Activated T-helper 1 cell treated with anti-CD3 and anti-CD28 coated beads, Interleukin-12 subunit alpha, Interleukin-12 subunit beta, Interleukin-2, Interleukin-4 antibody, amounts not matched to agents 30 ng/mL and 10 ng/mL and 1 ng/mL, durations not matched to agents 14 hours and 24 hours and 36 hours (primary cell): ENCODE data around the gene DNAJB6. TPM values are rescaled to one million over a fixed set of nuclear protein-coding genes. Genes with fewer than 3 reads are reported as not detected.

Experiments
- DNase-seq: peaks from one replicate; pipeline ENCODE4 v3.0.0; 2021; ENCODE audit warnings: low spot score
- H3K27ac Mint-ChIP-seq: one replicate; pipeline ENCODE4 v1.8.0; 2021; ENCODE audit warnings: mild to moderate bottlenecking, mixed read lengths
- H3K27me3 Mint-ChIP-seq: one replicate; pipeline ENCODE4 v1.8.0; 2022; ENCODE audit warnings: mild to moderate bottlenecking, moderate library complexity, mixed read lengths; ENCODE audit not compliant: insufficient read depth
- H3K36me3 Mint-ChIP-seq: one replicate; pipeline ENCODE4 v1.8.0; 2021; ENCODE audit warnings: low read depth, mixed read lengths
- H3K4me1 Mint-ChIP-seq: one replicate; pipeline ENCODE4 v1.8.0; 2021; ENCODE audit warnings: low read depth, mixed read lengths
- H3K4me3 Mint-ChIP-seq: one replicate; pipeline ENCODE4 v1.8.0; 2021; ENCODE audit warnings: mild to moderate bottlenecking, moderate library complexity, mixed read lengths
- H3K9me3 Mint-ChIP-seq: one replicate; pipeline ENCODE4 v1.8.0; 2021; ENCODE audit warnings: mixed read lengths
- intact Hi-C: fragments of 100-400 bp; cut with micrococcal nuclease; formaldehyde crosslinking; loops from one replicate; pipeline ENCODE4 v1.15.1; 2024
- total RNA-seq: library from RNA; stranded (reverse); gene quantifications from 2 replicates; pipeline ENCODE4 v1.2.3, GENCODE V29; 2022

DNAJB6 gene
- total RNA-seq, 1 donor from 2014 or later: 137 TPM

GRCh38 chr7:157427811-157428553 is 91.2 kb downstream of the DNAJB6 start:
- H3K9me3 Mint-ChIP-seq: no peaks in the 10 kb centered on the region

DNA sequence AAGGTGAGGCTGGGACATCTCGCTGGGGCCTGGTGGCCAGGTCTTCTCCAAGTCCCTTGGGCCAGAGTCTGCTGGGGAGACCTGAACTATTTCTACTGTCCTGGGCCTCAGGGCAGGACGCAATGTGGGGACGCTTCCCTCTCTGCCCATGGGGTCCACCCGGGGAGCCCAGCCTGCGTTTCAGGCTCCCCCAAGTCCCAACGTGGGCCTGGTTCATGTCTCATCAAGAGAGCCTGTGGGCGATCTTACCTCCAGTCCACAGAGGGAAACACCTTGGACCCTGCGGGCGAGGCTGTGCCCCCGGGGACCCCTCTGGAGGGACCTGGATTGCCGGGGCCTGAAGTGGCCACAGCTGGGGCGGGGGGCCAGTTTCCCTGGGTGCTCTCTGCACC is 91.7 kb downstream of the DNAJB6 start:
- peaks cover 10% of the 10 kb centered on the region for H3K4me1 Mint-ChIP-seq
- no peak overlapping the region for H3K27ac Mint-ChIP-seq
- no peak overlapping the region for H3K4me3 Mint-ChIP-seq
- H3K27me3 Mint-ChIP-seq: no peaks in the 10 kb centered on the region
- DNase-seq: no peak
- no peaks in the 10 kb centered on the region for H3K9me3 Mint-ChIP-seq
- no peaks in the 10 kb centered on the region for H3K36me3 Mint-ChIP-seq
- intact Hi-C loops: no loop called here

More at GRCh38 chr7:157427811-157428553, 91.2 kb downstream of the DNAJB6 start:
- H3K27me3 Mint-ChIP-seq: no peaks in the 10 kb centered on the region
- no peaks in the 10 kb centered on the region for H3K36me3 Mint-ChIP-seq
- H3K4me3 Mint-ChIP-seq: no peak overlapping the region
- no peak for DNase-seq
- intact Hi-C loops: no loop called here
- H3K27ac Mint-ChIP-seq: no peak overlapping the region
- H3K4me1 Mint-ChIP-seq: peaks cover 4% of the 10 kb centered on the region

DNA sequence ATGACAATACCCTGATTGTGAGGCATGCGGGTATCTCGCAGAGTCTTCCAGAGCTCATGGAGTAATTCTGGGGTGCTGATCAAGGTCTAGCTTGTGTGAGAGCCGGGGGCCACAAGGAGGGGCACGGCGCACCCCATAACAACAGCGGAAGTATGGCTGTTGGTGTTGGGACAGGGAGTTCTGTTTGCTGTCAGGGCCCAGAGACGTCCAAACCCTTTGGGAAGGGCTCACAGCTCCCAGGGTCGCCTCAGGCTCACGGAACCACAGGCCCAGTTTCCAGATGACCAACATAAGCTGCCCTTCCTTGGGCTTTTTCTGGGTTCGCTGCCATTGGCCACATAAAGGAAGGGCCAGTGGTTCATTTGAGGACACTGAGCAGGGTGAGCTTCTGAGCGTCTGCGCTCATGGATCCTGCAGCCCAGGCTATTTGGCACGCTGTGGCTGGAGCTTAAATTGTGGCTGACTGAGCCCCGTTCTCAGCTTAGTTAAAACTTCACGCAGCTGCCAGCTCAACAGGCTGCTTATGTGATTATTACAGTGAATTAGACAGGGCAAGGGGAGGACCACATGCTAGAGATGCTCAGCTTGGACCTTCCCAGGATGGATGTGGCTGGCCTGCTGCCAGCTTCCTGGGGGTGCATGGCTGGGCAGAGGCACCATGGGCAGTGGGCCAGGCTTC is 92.3 kb downstream of the DNAJB6 start:
- Mint-ChIP-seq H3K9me3 (no peaks in the 10 kb centered on the region), H3K4me1 (peaks cover 13% of the 10 kb centered on the region), H3K36me3 (no peaks in the 10 kb centered on the region), H3K27ac (no peak overlapping the region), H3K27me3 (no peaks in the 10 kb centered on the region), H3K4me3 (no peak overlapping the region)
- intact Hi-C loops: no loop called here
- DNase-seq: no peak

- intact Hi-C loops: loop anchor here (5.0 kb wide), 2 partner anchors 138 to 258 kb away; no protein-coding TSS in a partner anchor
- H3K27me3 Mint-ChIP-seq: no peaks in the 10 kb centered on the region
- H3K36me3 Mint-ChIP-seq: no peaks in the 10 kb centered on the region
- no peak for DNase-seq
- H3K4me1 Mint-ChIP-seq: peaks cover 13% of the 10 kb centered on the region
- no peak overlapping the region for H3K4me3 Mint-ChIP-seq
- H3K27ac Mint-ChIP-seq: no peak overlapping the region
- no peaks in the 10 kb centered on the region for H3K9me3 Mint-ChIP-seq
Measured at GRCh38 chr7:157429680-157430224, 92.9 kb downstream of the DNAJB6 start.

DNA sequence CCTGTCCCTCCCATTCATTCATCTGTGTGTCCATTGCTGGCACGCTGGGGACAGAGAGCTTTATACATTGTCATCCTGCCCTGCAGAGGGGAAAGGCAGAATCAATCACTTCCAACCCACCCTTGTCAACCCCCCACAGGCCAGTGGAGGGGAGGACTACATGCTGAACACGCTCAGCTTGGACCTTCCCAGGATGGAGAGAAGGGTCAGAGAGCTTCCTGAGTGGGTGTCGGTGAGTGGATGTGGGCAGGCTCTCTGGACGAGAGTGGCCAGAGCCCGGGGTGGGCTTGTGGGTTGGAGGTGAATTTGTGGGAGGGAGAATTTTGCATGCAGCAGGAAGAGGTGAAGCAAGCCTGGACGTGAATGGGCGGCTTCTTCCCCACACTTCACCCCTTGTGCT is 93.9 kb downstream of the DNAJB6 start:
- Mint-ChIP-seq H3K27ac (no peak overlapping the region), H3K4me1 (peaks cover 13% of the 10 kb centered on the region), H3K4me3 (no peak overlapping the region), H3K27me3 (no peaks in the 10 kb centered on the region), H3K9me3 (no peaks in the 10 kb centered on the region), H3K36me3 (no peaks in the 10 kb centered on the region)
- intact Hi-C loops: loop anchor here (5.0 kb wide), 2 partner anchors 137 to 257 kb away; no protein-coding TSS in a partner anchor
- DNase-seq: no peak

GRCh38 chr7:157431173-157431950 is 94.6 kb downstream of the DNAJB6 start:
- no peaks in the 10 kb centered on the region for H3K9me3 Mint-ChIP-seq
- H3K27me3 Mint-ChIP-seq: peaks cover 4% of the 10 kb centered on the region
- H3K36me3 Mint-ChIP-seq: no peaks in the 10 kb centered on the region
- DNase-seq: no peak
- H3K27ac Mint-ChIP-seq: no peak overlapping the region
- intact Hi-C loops: loop anchor here (5.0 kb wide), 2 partner anchors 136 to 256 kb away; no protein-coding TSS in a partner anchor
- peaks cover 13% of the 10 kb centered on the region for H3K4me1 Mint-ChIP-seq
- no peak overlapping the region for H3K4me3 Mint-ChIP-seq

DNA sequence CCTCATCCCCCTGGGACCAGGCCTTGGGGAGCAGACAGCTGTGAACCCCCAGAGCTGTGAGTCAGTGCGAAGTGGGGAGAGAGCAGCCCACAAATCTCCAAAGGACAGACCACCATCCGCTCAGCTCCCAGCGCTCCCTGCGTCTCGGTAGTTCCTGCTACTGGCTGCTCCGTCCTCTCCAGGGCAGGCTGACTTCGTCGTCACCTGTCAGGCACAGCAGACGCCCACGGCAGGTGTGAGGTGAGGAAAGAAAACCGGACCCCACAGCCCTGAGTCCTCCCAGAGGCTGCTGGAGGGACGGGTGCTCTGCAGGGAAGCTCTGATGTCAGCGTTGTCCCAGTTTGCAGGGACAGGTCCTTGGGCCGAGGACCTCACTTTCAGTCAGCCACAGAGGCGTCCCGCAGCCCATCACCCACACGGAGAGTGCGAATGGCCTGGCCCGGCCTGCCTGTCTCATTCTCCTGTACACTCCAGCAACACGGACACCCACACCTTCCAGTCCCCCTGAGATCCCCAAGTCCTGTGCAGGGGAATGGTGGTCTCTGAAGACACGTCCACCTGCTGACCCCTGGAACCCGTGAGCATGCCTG is 95.2 kb downstream of the DNAJB6 start:
- Mint-ChIP-seq H3K27me3 (peaks cover 7% of the 10 kb centered on the region), H3K4me3 (peak overlapping the region; percentile 66), H3K4me1 (peaks cover 13% of the 10 kb centered on the region), H3K36me3 (no peaks in the 10 kb centered on the region), H3K9me3 (no peaks in the 10 kb centered on the region), H3K27ac (no peak overlapping the region)
- DNase-seq: no peak
- intact Hi-C loops: loop anchor here (5.0 kb wide), 2 partner anchors 135 to 255 kb away; no protein-coding TSS in a partner anchor

DNA sequence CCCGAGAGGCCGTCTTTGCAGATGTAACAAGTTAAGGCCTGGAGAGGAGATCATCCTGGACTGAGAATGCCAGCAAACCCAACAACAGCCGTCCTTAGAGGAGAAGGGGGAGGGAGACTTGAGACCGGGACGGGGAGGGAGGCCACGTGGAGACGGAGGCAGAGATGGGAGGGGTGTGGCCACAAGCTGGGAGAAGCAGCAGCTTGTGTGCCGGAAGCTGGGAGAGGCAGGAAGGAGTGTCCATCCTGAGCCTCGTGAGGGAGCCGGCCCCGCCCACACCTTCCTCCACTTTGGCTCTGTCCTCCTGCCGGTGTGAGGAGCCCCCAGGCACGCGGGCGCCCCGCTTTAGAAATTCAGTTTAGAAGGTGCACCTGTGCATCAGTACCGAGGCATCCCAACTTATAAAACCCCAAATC is 95.7 kb downstream of the DNAJB6 start:
- DNase-seq: no peak
- H3K4me1 Mint-ChIP-seq: peaks cover 13% of the 10 kb centered on the region
- H3K27ac Mint-ChIP-seq: peak overlapping the region; percentile 43
- intact Hi-C loops: loop anchor here (5.0 kb wide), 2 partner anchors 135 to 255 kb away; no protein-coding TSS in a partner anchor
- H3K27me3 Mint-ChIP-seq: peaks cover 7% of the 10 kb centered on the region
- H3K36me3 Mint-ChIP-seq: no peaks in the 10 kb centered on the region
- no peaks in the 10 kb centered on the region for H3K9me3 Mint-ChIP-seq
- H3K4me3 Mint-ChIP-seq: peak overlapping the region; percentile 66

DNA sequence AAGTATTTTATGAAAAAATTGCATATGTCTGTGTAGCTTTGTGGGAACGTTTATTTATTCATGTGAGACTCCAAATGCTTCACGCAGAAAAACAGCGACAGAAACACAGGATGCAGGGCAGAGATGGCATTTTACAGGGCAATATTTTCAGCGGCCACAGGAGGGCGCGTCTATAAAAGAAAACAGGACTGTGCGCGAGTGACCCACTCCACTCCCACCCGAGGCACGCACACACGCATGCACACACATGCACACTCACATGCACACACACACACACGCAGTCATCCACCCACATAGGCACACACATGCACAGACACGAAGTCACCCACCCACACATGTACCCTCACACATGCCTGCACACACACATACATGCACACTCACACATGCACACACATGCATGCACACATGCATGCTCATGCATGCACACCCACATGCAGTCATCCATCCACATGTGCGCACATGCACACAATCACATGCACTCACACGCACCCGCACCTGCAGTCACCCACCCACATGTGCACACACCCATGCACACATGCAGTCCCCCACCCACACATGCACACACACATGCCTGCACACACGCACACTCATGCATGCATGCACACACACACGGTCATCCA is 96.3 kb downstream of the DNAJB6 start:
- Mint-ChIP-seq H3K4me3 (peak overlapping the region; percentile 66), H3K27ac (peak overlapping the region; percentile 43), H3K36me3 (no peaks in the 10 kb centered on the region), H3K9me3 (no peaks in the 10 kb centered on the region), H3K4me1 (peaks cover 13% of the 10 kb centered on the region), H3K27me3 (peaks cover 7% of the 10 kb centered on the region)
- intact Hi-C loops: loop anchor here (1.0 to 5.0 kb wide), 4 partner anchors 57 to 254 kb away; no protein-coding TSS in a partner anchor
- DNase-seq: peak; percentile 49

DNA sequence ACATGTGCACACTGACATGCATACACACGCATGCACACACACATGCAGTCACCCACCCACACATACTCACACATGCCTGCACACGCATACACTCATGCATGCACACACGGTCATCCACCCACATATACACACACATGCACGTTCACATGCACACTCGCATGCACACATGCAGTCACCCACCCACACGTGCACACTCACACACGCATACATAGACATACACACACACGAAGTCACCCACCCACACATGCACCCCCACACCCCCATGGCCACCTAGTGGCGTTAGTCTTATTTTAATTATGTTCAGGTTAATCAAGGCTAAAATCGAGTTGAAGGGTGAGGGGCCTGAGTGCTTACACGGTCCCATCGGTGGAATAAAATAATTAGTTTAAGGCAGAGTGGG is 96.8 kb downstream of the DNAJB6 start:
- peaks cover 7% of the 10 kb centered on the region for H3K27me3 Mint-ChIP-seq
- intact Hi-C loops: loop anchor here (1.0 to 5.0 kb wide), 4 partner anchors 57 to 254 kb away; no protein-coding TSS in a partner anchor

DNA sequence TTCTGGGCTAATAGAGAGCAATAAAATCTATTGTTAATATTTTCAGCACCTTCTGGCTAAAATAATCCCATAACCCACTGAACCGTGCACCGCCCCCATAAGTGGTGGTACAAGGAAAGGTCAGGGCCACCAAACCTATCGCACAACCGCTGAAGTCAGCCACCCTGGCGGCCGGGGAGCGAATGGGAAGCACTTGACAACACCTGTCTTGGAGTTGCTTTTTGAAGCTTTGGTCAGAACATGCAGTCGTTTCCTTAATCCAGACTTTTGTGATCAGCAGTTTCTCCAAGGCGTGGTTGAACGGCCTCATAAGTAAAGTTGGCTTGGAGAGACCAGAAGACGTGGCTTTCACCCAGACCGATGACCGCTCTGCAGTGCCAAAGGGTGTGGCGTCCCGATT is 97.4 kb downstream of the DNAJB6 start:
- peaks cover 7% of the 10 kb centered on the region for H3K27me3 Mint-ChIP-seq
- no peak for DNase-seq
- H3K27ac Mint-ChIP-seq: no peak overlapping the region
- H3K9me3 Mint-ChIP-seq: no peaks in the 10 kb centered on the region
- no peaks in the 10 kb centered on the region for H3K36me3 Mint-ChIP-seq
- peaks cover 13% of the 10 kb centered on the region for H3K4me1 Mint-ChIP-seq
- intact Hi-C loops: loop anchor here (5.0 kb wide), 2 partner anchors 133 to 253 kb away; no protein-coding TSS in a partner anchor
- H3K4me3 Mint-ChIP-seq: no peak overlapping the region

More for the DNA sequence above, 96.8 kb downstream of the DNAJB6 start:
- Mint-ChIP-seq H3K4me1 (peaks cover 13% of the 10 kb centered on the region), H3K4me3 (peak overlapping the region; percentile 43), H3K36me3 (no peaks in the 10 kb centered on the region), H3K27ac (no peak overlapping the region), H3K9me3 (no peaks in the 10 kb centered on the region)
- no peak for DNase-seq
